IMR-90 (cell line): ENCODE results near the gene NEDD4L. TPM values are rescaled to one million over a fixed set of nuclear protein-coding genes. Genes with fewer than 3 reads are reported as not detected.

Source experiments
- ATAC-seq: fragments of 200-7000 bp; cut with Tn5 transposase; 2 replicates; pipeline ENCODE4 v1.9.1; 2020; ENCODE audit warnings: low read depth, mild to moderate bottlenecking, moderate library complexity
- BruUV-seq: library from RNA; stranded (reverse); fragments of 400-500 nt; replicated peaks from 2 replicates; lab custom pipeline; 2021; lab: Mats Ljungman, UMichigan
- CTCF ChIA-PET: fragments of 300-600 bp; formaldehyde crosslinking; extraction: SDS; loops from one replicate; lab custom pipeline; 2021; ENCODE audit warnings: antibody characterized with exemption; lab: Yijun Ruan, JAX
- POLR2A ChIA-PET: fragments of 300-600 bp; sonication (Branson Sonifier 250); formaldehyde crosslinking; loops from one replicate; lab custom pipeline; 2022; ENCODE audit warnings: antibody characterized with exemption; ENCODE audit not compliant: unreplicated experiment; lab: Charles Lee
- DNase-seq: peaks from one replicate; pipeline ENCODE4 v3.0.0; 2013
- H2AFZ ChIP-seq: replicated peaks from 2 replicates; pipeline ENCODE3; 2013; ENCODE audit warnings: low read length, mild to moderate bottlenecking; ENCODE audit not compliant: poor library complexity
- H2AK5ac ChIP-seq: 2 replicates; pipeline ENCODE4 v1.6.1; 2013; ENCODE audit warnings: low read depth, low read length, inconsistent platforms
- H2AK9ac ChIP-seq: replicated peaks from 2 replicates; pipeline ENCODE3; 2013; ENCODE audit warnings: mild to moderate bottlenecking, low read depth, low read length, moderate library complexity; ENCODE audit not compliant: poor library complexity
- H2BK120ac ChIP-seq: 2 replicates; pipeline ENCODE4 v1.6.1; 2013; ENCODE audit warnings: low read depth, low read length, inconsistent platforms
- H2BK15ac ChIP-seq: 3 replicates; pipeline ENCODE4 v1.6.1; 2013; ENCODE audit warnings: low read depth, low read length, inconsistent platforms
- H2BK20ac ChIP-seq: 2 replicates; pipeline ENCODE4 v1.6.1; 2013; ENCODE audit warnings: low read depth, mild to moderate bottlenecking, inconsistent platforms, low read length, moderate library complexity
- H2BK5ac ChIP-seq: 2 replicates; pipeline ENCODE4 v1.6.1; 2013; ENCODE audit warnings: mild to moderate bottlenecking, low read depth, low read length, inconsistent platforms; ENCODE audit not compliant: poor library complexity, severe bottlenecking
- H3K14ac ChIP-seq: replicated peaks from 2 replicates; pipeline ENCODE4 v1.6.1; 2013; ENCODE audit warnings: low read depth, low read length, inconsistent platforms
- H3K18ac ChIP-seq: 2 replicates; pipeline ENCODE4 v1.6.1; 2013; ENCODE audit warnings: low read depth, low read length, control low read depth
- H3K23ac ChIP-seq: 2 replicates; pipeline ENCODE4 v1.6.1; 2013; ENCODE audit warnings: low read depth, low read length, inconsistent platforms
- H3K27ac ChIP-seq: 2 replicates; pipeline ENCODE4 v1.5.1; 2013; ENCODE audit warnings: mild to moderate bottlenecking, control low read depth, low read length; ENCODE audit not compliant: insufficient read depth
- H3K27me3 ChIP-seq: 2 replicates; pipeline ENCODE4 v1.6.1; 2013; ENCODE audit warnings: low read length; ENCODE audit not compliant: control insufficient read depth, insufficient read depth
- H3K36me3 ChIP-seq: 2 replicates; pipeline ENCODE4 v1.6.1; 2013; ENCODE audit warnings: low read length, mixed read lengths; ENCODE audit not compliant: control insufficient read depth, insufficient read depth
- H3K4ac ChIP-seq: 2 replicates; pipeline ENCODE4 v1.6.1; 2013; ENCODE audit warnings: low read depth, low read length, inconsistent platforms
- H3K4me1 ChIP-seq: 2 replicates; pipeline ENCODE4 v1.6.1; 2013; ENCODE audit warnings: low read length, mixed read lengths; ENCODE audit not compliant: control insufficient read depth, insufficient read depth
- H3K4me2 ChIP-seq: 2 replicates; pipeline ENCODE4 v1.6.1; 2013; ENCODE audit warnings: low read depth, mild to moderate bottlenecking, control low read depth, low read length, moderate library complexity
- H3K4me3 ChIP-seq: 2 replicates; pipeline ENCODE4 v1.5.1; 2013; ENCODE audit warnings: low read depth, mild to moderate bottlenecking, control low read depth, low read length, moderate library complexity; ENCODE audit not compliant: insufficient read depth
- H3K56ac ChIP-seq: 2 replicates; pipeline ENCODE4 v1.6.1; 2013; ENCODE audit warnings: low read length, inconsistent platforms; ENCODE audit not compliant: insufficient read depth; ENCODE audit errors: extremely low read depth
- H3K79me1 ChIP-seq, 2 experiments: 2 replicates each; pipeline ENCODE4 v1.6.1; 2013; ENCODE audit warnings: low read length in 2 of 2, inconsistent platforms in 1 of 2, low read depth in 1 of 2
- H3K9ac ChIP-seq: 2 replicates; pipeline ENCODE4 v1.6.1; 2013; ENCODE audit warnings: low read depth, low read length, control low read depth
- H3K9me1 ChIP-seq: 2 replicates; pipeline ENCODE4 v1.6.1; 2013; ENCODE audit warnings: low read length, inconsistent platforms; ENCODE audit not compliant: insufficient read depth
- H3K9me3 ChIP-seq: 2 replicates; pipeline ENCODE4 v1.6.1; 2013; ENCODE audit warnings: low read length; ENCODE audit not compliant: control insufficient read depth, insufficient read depth
- H4K20me1 ChIP-seq: 2 replicates; pipeline ENCODE4 v1.6.1; 2013; ENCODE audit warnings: low read length, inconsistent platforms; ENCODE audit not compliant: insufficient read depth
- H4K5ac ChIP-seq: 2 replicates; pipeline ENCODE4 v1.6.1; 2013; ENCODE audit warnings: mild to moderate bottlenecking, low read depth, low read length, control low read depth
- H4K8ac ChIP-seq, 2 experiments: 2 replicates each; pipeline ENCODE4 v1.6.1; 2013; ENCODE audit warnings: low read depth in 2 of 2, low read length in 2 of 2, control low read depth in 1 of 2, inconsistent platforms in 1 of 2
- H4K91ac ChIP-seq: 2 replicates; pipeline ENCODE4 v1.6.1; 2013; ENCODE audit warnings: low read depth, low read length, inconsistent platforms; ENCODE audit not compliant: insufficient read depth
- BHLHE40 ChIP-seq: fragments of 150-350 bp; IDR thresholded peaks from 2 replicates; pipeline ENCODE4 v1.6.1; 2016; ENCODE audit warnings: mild to moderate bottlenecking, low read depth, low read length
- MXI1 ChIP-seq: IDR thresholded peaks from 2 replicates; pipeline ENCODE4 v1.6.1; 2012; ENCODE audit warnings: low read depth, mild to moderate bottlenecking, low read length, moderate library complexity, borderline replicate concordance
- RAD21 ChIP-seq: IDR thresholded peaks from 2 replicates; pipeline ENCODE4 v1.6.1; 2012; ENCODE audit warnings: low read length, improper control_type of control experiment
- RCOR1 ChIP-seq: IDR thresholded peaks from 2 replicates; pipeline ENCODE4 v1.6.1; 2012; ENCODE audit warnings: mild to moderate bottlenecking, low read length, improper control_type of control experiment; ENCODE audit not compliant: insufficient replicate concordance
- RFX5 ChIP-seq: IDR thresholded peaks from 2 replicates; pipeline ENCODE4 v1.8.0; 2012; ENCODE audit warnings: low read depth, mild to moderate bottlenecking, low read length, moderate library complexity
- WGBS, 2 experiments: methylation state at CpG; one replicate each; pipeline versions ENCODE4 v1.1.5 to v1.1.7; 2013; ENCODE audit warnings: missing lambda C conversion rate in 2 of 2; ENCODE audit not compliant: insufficient read length in 1 of 2; ENCODE audit errors: extremely low coverage in 2 of 2; 5-methylcytosine and 5-hydroxymethylcytosine counted together
- dilution Hi-C: fragments of 300-500 bp; cut with HindIII; formaldehyde crosslinking; loops from one replicate; pipeline ENCODE4 v1.14.3; 2018; ENCODE audit warnings: low sequenced_read_pairs; ENCODE audit not compliant: unreplicated experiment
- in situ Hi-C: fragments of 300-500 bp; cut with MboI; formaldehyde crosslinking; loops from 3 replicates; pipeline ENCODE4 v1.14.3; 2019; ENCODE audit warnings: low sequenced_read_pairs, inconsistent platforms, mixed read lengths
- intact Hi-C: fragments of 100-400 bp; cut with micrococcal nuclease; formaldehyde crosslinking; loops from 2 replicates; pipeline ENCODE4 v1.10.0; 2022
- polyA plus RNA-seq, 3 experiments: library from polyadenylated mRNA; depleted of rRNA; stranded (reverse); fragments of >200 nt; gene quantifications; 2 replicates each; pipeline ENCODE4 v1.2.3, GENCODE V29; 2012; ENCODE audit warnings: low replicate concordance in 1 of 3
- total RNA-seq: library from RNA; depleted of rRNA; stranded (reverse); fragments of >200 nt; gene quantifications from 2 replicates; pipeline ENCODE4 v1.2.3, GENCODE V29; 2012
- TF ChIP-seq, protein P1 (sequence below): fragments of 150-350 bp; IDR thresholded peaks from 2 replicates; pipeline ENCODE4 v1.6.1; 2016; ENCODE audit warnings: low read depth, mild to moderate bottlenecking, low read length, moderate library complexity, borderline replicate concordance
- TF ChIP-seq, protein P2 (sequence below): conservative IDR thresholded peaks from 2 replicates; pipeline ENCODE4 v1.5.1; 2012; ENCODE audit warnings: mild to moderate bottlenecking, low read depth, low read length, improper control_type of control experiment
- TF ChIP-seq, protein P3 (sequence below): fragments of 150-350 bp; IDR thresholded peaks from 2 replicates; pipeline ENCODE4 v1.6.1; 2017; ENCODE audit warnings: mild to moderate bottlenecking, antibody characterized with exemption, low read length, low read depth

Gene NEDD4L
- total and polyA plus RNA-seq, 2 of the 4 experiments (the other 2 are of a cell fraction): 10.0 to 10.9 TPM

DNA sequence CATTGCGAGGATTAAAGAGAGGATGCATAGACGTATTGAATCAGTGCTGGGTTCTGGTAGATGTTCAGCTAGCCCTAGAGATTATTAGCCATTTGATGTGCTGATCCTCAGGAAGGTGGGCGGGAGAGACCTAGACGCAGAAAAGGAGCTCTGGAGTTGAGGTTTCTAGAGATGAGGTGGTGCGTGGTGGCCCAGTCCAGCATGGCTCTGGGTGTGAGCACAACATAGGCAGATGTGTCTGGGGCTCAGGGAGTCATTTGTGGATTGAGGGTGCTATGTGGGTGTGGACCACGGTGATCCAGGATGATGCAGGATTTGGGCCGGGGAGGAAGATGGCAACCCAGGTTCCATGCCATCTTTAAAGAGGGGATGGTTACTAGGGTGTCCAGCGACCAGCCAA, 102.1 kb downstream of the NEDD4L start:
- Histone ChIP-seq H3K9me1 (no peaks in the 10 kb centered on the region), H4K91ac (no peak overlapping the region), H3K27ac (no peak overlapping the region), H4K8ac (no peak overlapping the region), H3K18ac (no peak overlapping the region), H3K9me3 (0 out of 2 replicates have a peak, but pooled peaks cover 2% of the 10 kb centered on the region), H3K79me1 (0 out of 4 replicates have a peak, but pooled peaks cover 0 to 3% of the 10 kb centered on the region in 2 experiments), H3K4me1 (peaks cover 7% of the 10 kb centered on the region), H4K5ac (no peak overlapping the region), H2AFZ (no peak overlapping the region), H2BK5ac (no peak overlapping the region), H3K23ac (no peak overlapping the region), H3K9ac (no peak overlapping the region), H2BK20ac (no peak overlapping the region), H2BK120ac (no peak overlapping the region), H2AK9ac (peak overlapping the region; percentile 25), H4K20me1 (no peaks in the 10 kb centered on the region; the same call in 1 of the 2 replicates), H3K56ac (no peak overlapping the region), H3K27me3 (no peaks in the 10 kb centered on the region), H3K36me3 (no peaks in the 10 kb centered on the region), H2BK15ac (no peak overlapping the region), H3K4ac (no peak overlapping the region; the same call in 1 of the 2 replicates), H3K14ac (no peak overlapping the region), H3K4me3 (no peak overlapping the region), H3K4me2 (no peak overlapping the region), H2AK5ac (no peak overlapping the region)
- 100% methylated on average over 1 of the region's 8 CpGs; no CpG with 5 or more reads in 1 of the 2 experiments for WGBS, 2 experiments
- ATAC-seq: no peak
- CTCF ChIA-PET: no interaction called here
- no TSS peak for BruUV-seq
- intact Hi-C loops: no loop called here
- POLR2A ChIA-PET: no interaction called here
- in situ Hi-C loops: no loop called here
- no peak for DNase-seq
- TF ChIP-seq RFX5 (no peak), RCOR1 (no peak), MXI1 (no peak), BHLHE40 (no peak), RAD21 (no peak)
- TF ChIP-seq, protein P1, sequence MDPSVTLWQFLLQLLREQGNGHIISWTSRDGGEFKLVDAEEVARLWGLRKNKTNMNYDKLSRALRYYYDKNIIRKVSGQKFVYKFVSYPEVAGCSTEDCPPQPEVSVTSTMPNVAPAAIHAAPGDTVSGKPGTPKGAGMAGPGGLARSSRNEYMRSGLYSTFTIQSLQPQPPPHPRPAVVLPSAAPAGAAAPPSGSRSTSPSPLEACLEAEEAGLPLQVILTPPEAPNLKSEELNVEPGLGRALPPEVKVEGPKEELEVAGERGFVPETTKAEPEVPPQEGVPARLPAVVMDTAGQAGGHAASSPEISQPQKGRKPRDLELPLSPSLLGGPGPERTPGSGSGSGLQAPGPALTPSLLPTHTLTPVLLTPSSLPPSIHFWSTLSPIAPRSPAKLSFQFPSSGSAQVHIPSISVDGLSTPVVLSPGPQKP: no peak
- TF ChIP-seq, protein P2, sequence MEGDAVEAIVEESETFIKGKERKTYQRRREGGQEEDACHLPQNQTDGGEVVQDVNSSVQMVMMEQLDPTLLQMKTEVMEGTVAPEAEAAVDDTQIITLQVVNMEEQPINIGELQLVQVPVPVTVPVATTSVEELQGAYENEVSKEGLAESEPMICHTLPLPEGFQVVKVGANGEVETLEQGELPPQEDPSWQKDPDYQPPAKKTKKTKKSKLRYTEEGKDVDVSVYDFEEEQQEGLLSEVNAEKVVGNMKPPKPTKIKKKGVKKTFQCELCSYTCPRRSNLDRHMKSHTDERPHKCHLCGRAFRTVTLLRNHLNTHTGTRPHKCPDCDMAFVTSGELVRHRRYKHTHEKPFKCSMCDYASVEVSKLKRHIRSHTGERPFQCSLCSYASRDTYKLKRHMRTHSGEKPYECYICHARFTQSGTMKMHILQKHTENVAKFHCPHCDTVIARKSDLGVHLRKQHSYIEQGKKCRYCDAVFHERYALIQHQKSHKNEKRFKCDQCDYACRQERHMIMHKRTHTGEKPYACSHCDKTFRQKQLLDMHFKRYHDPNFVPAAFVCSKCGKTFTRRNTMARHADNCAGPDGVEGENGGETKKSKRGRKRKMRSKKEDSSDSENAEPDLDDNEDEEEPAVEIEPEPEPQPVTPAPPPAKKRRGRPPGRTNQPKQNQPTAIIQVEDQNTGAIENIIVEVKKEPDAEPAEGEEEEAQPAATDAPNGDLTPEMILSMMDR: no peak
- TF ChIP-seq, protein P3, sequence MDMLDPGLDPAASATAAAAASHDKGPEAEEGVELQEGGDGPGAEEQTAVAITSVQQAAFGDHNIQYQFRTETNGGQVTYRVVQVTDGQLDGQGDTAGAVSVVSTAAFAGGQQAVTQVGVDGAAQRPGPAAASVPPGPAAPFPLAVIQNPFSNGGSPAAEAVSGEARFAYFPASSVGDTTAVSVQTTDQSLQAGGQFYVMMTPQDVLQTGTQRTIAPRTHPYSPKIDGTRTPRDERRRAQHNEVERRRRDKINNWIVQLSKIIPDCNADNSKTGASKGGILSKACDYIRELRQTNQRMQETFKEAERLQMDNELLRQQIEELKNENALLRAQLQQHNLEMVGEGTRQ: no peak
- dilution Hi-C loops: no loop called here
